ENCODE results near the gene RPL37A. TPM values are rescaled to one million over a fixed set of nuclear protein-coding genes. Genes with fewer than 3 reads are reported as not detected.

The RPL37A gene
- total RNA-seq (2022; extraction: Qiagen RNA extraction) = 4,774 to 5,345 TPM (median 5,014 TPM) in 5 replicates

GRCh38 chr2:216498379-216499352, at the start of gene RPL37A:
TSS of gene RPL37A (plus strand) at chr2:216498844. CDS start at chr2:216498875, 31 bp downstream.

Other genes with a start within 250 kb of the RPL37A start
- 21.4 to 26.2 TPM (median 24.2 TPM) in 5 replicates for gene MARCHF4, start 126.4 kb upstream of the RPL37A start, total RNA-seq (2022; extraction: Qiagen RNA extraction)
- gene SMARCAL1, start 86.4 kb upstream of the RPL37A start, total RNA-seq (2022; extraction: Qiagen RNA extraction) = 12.7 to 15.1 TPM (median 14.3 TPM) in 5 replicates
- 60.0 to 98.1 TPM (median 93.1 TPM) in 5 replicates for gene IGFBP2, start 134.6 kb downstream of the RPL37A start, total RNA-seq (2022; extraction: Qiagen RNA extraction)
- gene IGFBP5, start 196.7 kb downstream of the RPL37A start, total RNA-seq (2022; extraction: Qiagen RNA extraction) = 0.13 to 0.20 TPM (median 0.16 TPM) in 5 replicates

Measured in A549 treated with AZD2906 at 1 μM for 4 hours (cell line).